PC-3 (cell line): ENCODE measurements around the gene MGAT4D. TPM values are rescaled to one million over a fixed set of nuclear protein-coding genes. Genes with fewer than 3 reads are reported as not detected.
A peak's percentile ranks its signal among the peaks of the same experiment; 100 is the strongest.

Experiments used
- ATAC-seq: fragments of 200-7000 bp; cut with Tn5 transposase; 2 replicates; pipeline ENCODE4 v1.9.1; 2020; ENCODE audit warnings: mild to moderate bottlenecking, moderate library complexity
- Bru-seq: library from RNA; stranded (reverse); fragments of 400-500 nt; gene quantifications from one replicate; lab custom pipeline; 2021; lab: Mats Ljungman, UMichigan
- BruChase-seq, 2 experiments: library from RNA; stranded (reverse); fragments of 400-500 nt; gene quantifications; one replicate each; lab custom pipeline; 2021; lab: Mats Ljungman, UMichigan
- BruUV-seq: library from RNA; stranded (reverse); fragments of 400-500 nt; replicated peaks from 2 replicates; lab custom pipeline; 2021; lab: Mats Ljungman, UMichigan
- CTCF ChIA-PET: fragments of 300-600 bp; sonication (Branson Sonifier 250); formaldehyde crosslinking; loops from one replicate; lab custom pipeline; 2022; ENCODE audit warnings: antibody characterized with exemption; lab: Charles Lee
- POLR2A ChIA-PET: fragments of 300-600 bp; sonication (Branson Sonifier 250); formaldehyde crosslinking; loops from one replicate; lab custom pipeline; 2022; ENCODE audit warnings: antibody characterized with exemption; ENCODE audit not compliant: unreplicated experiment; lab: Charles Lee
- DNase-seq: peaks from one replicate; pipeline ENCODE4 v3.0.0-alpha.2; 2015
- H2AFZ ChIP-seq: fragments of 300-600 bp; sonication (generic); 2 replicates; pipeline ENCODE4 v1.6.0; 2016; ENCODE audit warnings: antibody characterized with exemption, low read length
- H3F3A ChIP-seq: fragments of 300-600 bp; sonication (generic); one replicate; pipeline ENCODE4 v1.6.0; 2017; ENCODE audit warnings: antibody characterized with exemption, low read length, control low read depth, mild to moderate bottlenecking; ENCODE audit not compliant: unreplicated experiment
- H3K27ac ChIP-seq: fragments of 300-600 bp; sonication (generic); 2 replicates; pipeline ENCODE4 v1.5.1; 2016; ENCODE audit warnings: mild to moderate bottlenecking, low read length
- H3K27me3 ChIP-seq: fragments of 300-600 bp; sonication (generic); 2 replicates; pipeline ENCODE4 v1.6.1; 2016; ENCODE audit warnings: low read length, mixed read lengths
- H3K36me3 ChIP-seq: fragments of 300-600 bp; sonication (generic); 2 replicates; pipeline ENCODE4 v1.6.1; 2016; ENCODE audit warnings: low read depth, mixed run types, low read length, mixed read lengths
- H3K4me1 ChIP-seq: fragments of 300-600 bp; sonication (generic); 2 replicates; pipeline ENCODE4 v1.5.1; 2016; ENCODE audit warnings: low read length; ENCODE audit not compliant: insufficient read depth
- H3K4me2 ChIP-seq: fragments of 300-600 bp; sonication (generic); 2 replicates; pipeline ENCODE4 v1.6.0; 2016; ENCODE audit warnings: low read length
- H3K4me3 ChIP-seq: fragments of 300-600 bp; sonication (generic); 2 replicates; pipeline ENCODE4 v1.5.1; 2016; ENCODE audit warnings: mild to moderate bottlenecking, low read length, mixed read lengths
- H3K79me2 ChIP-seq: fragments of 300-600 bp; sonication (generic); 2 replicates; pipeline ENCODE4 v1.6.1; 2017; ENCODE audit warnings: low read length, mixed read lengths
- H3K9ac ChIP-seq: fragments of 300-600 bp; sonication (generic); 2 replicates; pipeline ENCODE4 v1.6.0; 2016; ENCODE audit warnings: mild to moderate bottlenecking, low read length
- H3K9me2 ChIP-seq: fragments of 300-600 bp; sonication (generic); replicated peaks from 2 replicates; pipeline ENCODE4 v1.6.1; 2016; ENCODE audit warnings: mixed run types, low read length, mixed read lengths
- H3K9me3 ChIP-seq: fragments of 300-600 bp; sonication (generic); 2 replicates; pipeline ENCODE4 v1.6.1; 2016; ENCODE audit warnings: low read length, mixed read lengths
- H4K20me1 ChIP-seq: fragments of 300-600 bp; sonication (generic); 2 replicates; pipeline ENCODE4 v1.6.1; 2016; ENCODE audit warnings: low read length, mixed read lengths
- EZH2 ChIP-seq: fragments of 300-600 bp; sonication (generic); IDR thresholded peaks from one replicate; pipeline ENCODE4 v1.6.1; 2017; ENCODE audit warnings: antibody characterized with exemption, mild to moderate bottlenecking, low read length; ENCODE audit not compliant: unreplicated experiment
- EZH2phosphoT487 ChIP-seq: fragments of 300-600 bp; sonication (generic); IDR thresholded peaks from 2 replicates; pipeline ENCODE4 v1.6.1; 2018; ENCODE audit warnings: mild to moderate bottlenecking, antibody characterized with exemption, low read length, borderline replicate concordance
- intact Hi-C: fragments of 100-400 bp; cut with micrococcal nuclease; formaldehyde crosslinking; loops from 2 replicates; pipeline ENCODE4 v1.9.0; 2023
- long read RNA-seq: library from polyadenylated mRNA; unstranded; transcript quantifications from one replicate; pipeline ENCODE4 v2.0.0, GENCODE V29; 2021; ENCODE audit not compliant: unreplicated experiment
- total RNA-seq: library from RNA; depleted of rRNA; stranded (reverse); fragments of >200 nt; gene quantifications from 2 replicates; pipeline ENCODE4 v1.2.3, GENCODE V29; 2014; rRNA removed
- TF ChIP-seq, protein P1 (sequence below): fragments of 300-600 bp; sonication (generic); conservative IDR thresholded peaks from 2 replicates; pipeline ENCODE4 v1.5.1; 2017; ENCODE audit warnings: antibody characterized with exemption, low read depth, mild to moderate bottlenecking, low read length

The MGAT4D gene
- total RNA-seq = not detected in 2 replicates
- percentile 15 among the genes with signal in this experiment for Bru-seq, nascent RNA
- percentile 12 among the genes with signal in this experiment for BruChase-seq, experiment 1, labeled RNA remaining after a 6-hour chase
- BruChase-seq, experiment 2, labeled RNA remaining after a 2-hour chase = percentile 15 among the genes with signal in this experiment
- long read RNA-seq = 0 reads

DNA sequence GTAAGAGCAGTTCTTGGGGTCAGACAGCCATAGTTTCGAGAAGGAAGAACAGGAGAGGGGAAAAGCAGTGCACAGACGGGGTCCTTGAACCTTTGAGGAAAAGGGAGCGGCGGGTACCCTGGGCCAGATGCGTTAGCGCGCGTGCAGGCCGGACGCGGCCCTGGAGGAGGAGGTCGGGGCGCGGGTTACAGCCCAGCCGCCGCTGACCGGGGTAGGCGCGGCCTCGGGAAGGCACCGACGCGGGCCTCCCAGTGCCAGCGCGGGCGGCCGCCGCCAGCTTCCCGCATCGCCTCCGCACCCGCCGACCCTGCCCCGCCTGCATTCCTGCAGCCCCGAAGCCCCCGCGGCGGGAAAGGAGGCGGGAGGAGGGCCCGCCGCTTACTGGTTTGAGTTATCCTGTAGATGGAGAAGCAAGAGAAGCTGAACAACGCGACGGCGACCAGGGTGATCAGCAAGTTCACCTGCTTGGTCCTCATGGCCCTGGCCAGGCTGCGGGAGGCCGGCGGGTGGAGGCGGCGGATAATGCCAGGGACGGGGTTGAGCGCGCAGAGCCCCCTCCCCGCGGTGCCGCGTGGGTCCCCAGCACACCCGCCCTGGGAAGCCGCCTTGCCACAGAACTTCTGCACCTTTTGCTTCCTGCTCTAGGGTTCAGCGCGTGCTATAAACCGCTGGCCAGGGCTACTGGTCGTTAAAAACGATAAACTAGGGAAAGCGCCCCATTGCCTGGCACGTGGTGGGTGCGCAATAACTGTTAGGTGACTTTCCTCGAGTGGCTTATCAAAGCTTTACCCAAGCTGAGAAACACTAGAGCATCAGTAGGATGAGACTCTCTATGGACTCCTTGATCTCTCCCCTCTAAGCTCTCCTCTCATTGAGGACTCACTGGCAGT lies at the start of gene MGAT4D:
Gene MGAT4D (minus strand): TSS at position 547 of the 890 bp plus-strand sequence. CDS start 71 bp downstream, at position 476.
- Histone ChIP-seq H2AFZ (no peak within 1 kb of the TSS), H3F3A (no peaks in the 10 kb centered on the region), H3K27ac (no peak within 1 kb of the TSS), H3K9me2 (no peaks in the 10 kb centered on the region), H3K9me3 (no peaks in the 10 kb centered on the region), H3K4me2 (no peak within 1 kb of the TSS), H3K9ac (no peak within 1 kb of the TSS), H3K27me3 (no peaks in the 10 kb centered on the region), H4K20me1 (no peaks in the 10 kb centered on the region), H3K4me1 (no peaks in the 10 kb centered on the region), H3K36me3 (no peaks in the 10 kb centered on the region), H3K79me2 (no peaks in the 10 kb centered on the region), H3K4me3 (no peak within 1 kb of the TSS)
- BruUV-seq = no TSS peak
- TF ChIP-seq, protein P1, sequence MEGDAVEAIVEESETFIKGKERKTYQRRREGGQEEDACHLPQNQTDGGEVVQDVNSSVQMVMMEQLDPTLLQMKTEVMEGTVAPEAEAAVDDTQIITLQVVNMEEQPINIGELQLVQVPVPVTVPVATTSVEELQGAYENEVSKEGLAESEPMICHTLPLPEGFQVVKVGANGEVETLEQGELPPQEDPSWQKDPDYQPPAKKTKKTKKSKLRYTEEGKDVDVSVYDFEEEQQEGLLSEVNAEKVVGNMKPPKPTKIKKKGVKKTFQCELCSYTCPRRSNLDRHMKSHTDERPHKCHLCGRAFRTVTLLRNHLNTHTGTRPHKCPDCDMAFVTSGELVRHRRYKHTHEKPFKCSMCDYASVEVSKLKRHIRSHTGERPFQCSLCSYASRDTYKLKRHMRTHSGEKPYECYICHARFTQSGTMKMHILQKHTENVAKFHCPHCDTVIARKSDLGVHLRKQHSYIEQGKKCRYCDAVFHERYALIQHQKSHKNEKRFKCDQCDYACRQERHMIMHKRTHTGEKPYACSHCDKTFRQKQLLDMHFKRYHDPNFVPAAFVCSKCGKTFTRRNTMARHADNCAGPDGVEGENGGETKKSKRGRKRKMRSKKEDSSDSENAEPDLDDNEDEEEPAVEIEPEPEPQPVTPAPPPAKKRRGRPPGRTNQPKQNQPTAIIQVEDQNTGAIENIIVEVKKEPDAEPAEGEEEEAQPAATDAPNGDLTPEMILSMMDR = no peak
- TF ChIP-seq EZH2phosphoT487 (no peak), EZH2 (no peak)
- ChIA-PET POLR2A (no interaction called here), CTCF (no interaction called here)
- no peak for ATAC-seq
- no peak for DNase-seq
- intact Hi-C loops = no loop called here

DNA sequence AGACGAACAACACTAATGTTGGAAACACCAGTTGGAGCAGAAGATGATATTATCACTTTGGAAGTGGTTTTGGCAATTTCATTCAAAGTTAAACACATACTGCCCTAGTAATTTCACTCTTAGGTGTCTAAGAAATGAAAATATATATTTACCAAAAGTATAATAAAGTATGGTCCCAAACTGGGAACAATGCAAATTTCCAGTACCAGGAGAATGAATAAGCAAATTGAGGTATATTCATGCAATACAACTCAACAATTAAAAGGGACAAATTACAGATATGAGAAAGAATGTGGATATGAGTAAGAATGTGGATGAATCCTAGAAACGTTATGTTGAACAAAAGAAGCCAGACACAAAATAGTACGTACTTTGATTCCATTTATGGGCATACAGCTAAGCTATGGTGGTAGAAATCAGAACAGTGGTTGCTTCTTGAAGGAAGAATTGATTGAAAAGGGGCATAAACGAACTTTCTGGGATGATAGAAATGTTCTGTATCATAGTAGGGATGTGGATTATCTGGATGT lies 35.9 kb upstream of the MGAT4D start:
- Histone ChIP-seq H3K36me3 (no peaks in the 10 kb centered on the region; the same call in 1 of the 2 replicates), H3K4me1 (no peaks in the 10 kb centered on the region), H3F3A (no peaks in the 10 kb centered on the region), H3K79me2 (no peaks in the 10 kb centered on the region), H3K9me3 (no peaks in the 10 kb centered on the region), H4K20me1 (no peaks in the 10 kb centered on the region), H3K9me2 (no peaks in the 10 kb centered on the region), H2AFZ (no peak overlapping the region), H3K4me2 (no peak overlapping the region), H3K27me3 (no peaks in the 10 kb centered on the region), H3K4me3 (no peak overlapping the region), H3K9ac (no peak overlapping the region), H3K27ac (no peak overlapping the region)
- DNase-seq (no peak), ATAC-seq (no peak)
- no TSS peak for BruUV-seq
- POLR2A ChIA-PET = no interaction called here
- TF ChIP-seq, protein P1 = no peak
- TF ChIP-seq EZH2 (no peak), EZH2phosphoT487 (no peak)
- CTCF ChIA-PET = no interaction called here
- intact Hi-C loops = no loop called here
